H9 (cell line): ENCODE results near the gene NDOR1. TPM values are rescaled to one million over a fixed set of nuclear protein-coding genes. Genes with fewer than 3 reads are reported as not detected.
A peak's percentile ranks its signal among the peaks of the same experiment; 100 is the strongest.

Experiments used
- DNase-seq: peaks from one replicate; pipeline ENCODE4 v3.0.0-alpha.2; 2017
- H2AFZ ChIP-seq: one replicate; pipeline ENCODE4 v1.6.1; 2013; ENCODE audit warnings: mild to moderate bottlenecking, low read length, control low read depth, moderate library complexity
- H2AK5ac ChIP-seq: 2 replicates; pipeline ENCODE4 v1.6.1; 2013; ENCODE audit warnings: low read length, control low read depth, mixed read lengths; ENCODE audit not compliant: insufficient read length
- H2BK120ac ChIP-seq: one replicate; pipeline ENCODE4 v1.6.1; 2013; ENCODE audit warnings: low read depth, mild to moderate bottlenecking, low read length, control low read depth, inconsistent platforms; ENCODE audit not compliant: poor library complexity, severe bottlenecking
- H2BK12ac ChIP-seq: 2 replicates; pipeline ENCODE4 v1.6.1; 2013; ENCODE audit warnings: low read length, control low read depth, mixed read lengths, low read depth; ENCODE audit not compliant: insufficient read length
- H2BK15ac ChIP-seq: 2 replicates; pipeline ENCODE4 v1.6.1; 2013; ENCODE audit warnings: low read depth, low read length, control low read depth
- H2BK20ac ChIP-seq: one replicate; pipeline ENCODE4 v1.6.1; 2013; ENCODE audit warnings: low read depth, mild to moderate bottlenecking, low read length, control low read depth, inconsistent platforms; ENCODE audit not compliant: poor library complexity, severe bottlenecking
- H2BK5ac ChIP-seq: 2 replicates; pipeline ENCODE4 v1.6.1; 2013; ENCODE audit warnings: low read length, control low read depth, mixed read lengths; ENCODE audit not compliant: insufficient read length
- H3K14ac ChIP-seq: 2 replicates; pipeline ENCODE4 v1.6.1; 2013; ENCODE audit warnings: low read length, control low read depth; ENCODE audit not compliant: insufficient read depth
- H3K18ac ChIP-seq: 2 replicates; pipeline ENCODE4 v1.6.1; 2013; ENCODE audit warnings: low read depth, mild to moderate bottlenecking, mixed read lengths, low read length, control low read depth; ENCODE audit not compliant: insufficient read length
- H3K23ac ChIP-seq: 2 replicates; pipeline ENCODE4 v1.6.1; 2013; ENCODE audit warnings: low read length, control low read depth, mixed read lengths, low read depth; ENCODE audit not compliant: insufficient read length
- H3K23me2 ChIP-seq: 2 replicates; pipeline ENCODE4 v1.6.1; 2013; ENCODE audit warnings: low read depth, mild to moderate bottlenecking, mixed read lengths, low read length, control low read depth; ENCODE audit not compliant: insufficient read length, poor library complexity, severe bottlenecking
- H3K27ac ChIP-seq: 2 replicates; pipeline ENCODE4 v1.5.1; 2013; ENCODE audit warnings: low read length, control low read depth, mixed read lengths, low read depth; ENCODE audit not compliant: insufficient read length
- H3K27me3 ChIP-seq: 2 replicates; pipeline ENCODE4 v1.6.1; 2013; ENCODE audit warnings: low read length, control low read depth, inconsistent platforms; ENCODE audit not compliant: insufficient read depth
- H3K4ac ChIP-seq: 2 replicates; pipeline ENCODE4 v1.6.1; 2013; ENCODE audit warnings: low read depth, mild to moderate bottlenecking, control low read depth, inconsistent platforms, low read length, moderate library complexity
- H3K4me1 ChIP-seq: 2 replicates; pipeline ENCODE4 v1.6.1; 2013; ENCODE audit warnings: low read length, control low read depth, inconsistent platforms; ENCODE audit not compliant: insufficient read depth
- H3K4me2 ChIP-seq: 2 replicates; pipeline ENCODE4 v1.6.1; 2013; ENCODE audit warnings: low read length, control low read depth, mixed read lengths; ENCODE audit not compliant: insufficient read length, insufficient read depth
- H3K56ac ChIP-seq: 2 replicates; pipeline ENCODE4 v1.6.1; 2013; ENCODE audit warnings: low read depth, mild to moderate bottlenecking, mixed read lengths, low read length, control low read depth; ENCODE audit not compliant: insufficient read length
- H3K79me1 ChIP-seq: 2 replicates; pipeline ENCODE4 v1.6.1; 2013; ENCODE audit warnings: low read depth, mild to moderate bottlenecking, moderate library complexity, low read length, control low read depth, inconsistent platforms; ENCODE audit not compliant: insufficient read depth, poor library complexity, severe bottlenecking
- H3K79me2 ChIP-seq: 2 replicates; pipeline ENCODE4 v1.6.1; 2013; ENCODE audit warnings: low read length, control low read depth, inconsistent platforms; ENCODE audit not compliant: insufficient read depth
- H3K9ac ChIP-seq: 2 replicates; pipeline ENCODE4 v1.6.1; 2013; ENCODE audit warnings: low read length, control low read depth, mixed read lengths; ENCODE audit not compliant: insufficient read length; ENCODE audit errors: extremely low read depth
- H3K9me3 ChIP-seq: one replicate; pipeline ENCODE4 v1.6.1; 2013; ENCODE audit warnings: low read depth, low read length, inconsistent platforms; ENCODE audit not compliant: control insufficient read depth
- H3T11ph ChIP-seq: one replicate; pipeline ENCODE4 v1.6.1; 2013; ENCODE audit warnings: mild to moderate bottlenecking, low read length, control low read depth, inconsistent platforms
- H4K20me1 ChIP-seq: one replicate; pipeline ENCODE4 v1.6.1; 2013; ENCODE audit not compliant: control insufficient read depth, insufficient read length, insufficient read depth
- H4K5ac ChIP-seq: 2 replicates; pipeline ENCODE4 v1.6.1; 2013; ENCODE audit warnings: low read depth, mild to moderate bottlenecking, mixed read lengths, low read length, control low read depth; ENCODE audit not compliant: insufficient read length
- H4K8ac ChIP-seq: replicated peaks from 2 replicates; pipeline ENCODE4 v1.6.1; 2013; ENCODE audit warnings: low read length, control low read depth, mixed read lengths, low read depth; ENCODE audit not compliant: insufficient read length
- H4K91ac ChIP-seq: 2 replicates; pipeline ENCODE4 v1.6.1; 2013; ENCODE audit warnings: low read depth, mild to moderate bottlenecking, moderate library complexity, mixed read lengths, low read length, control low read depth; ENCODE audit not compliant: insufficient read length
- H3K27ac Mint-ChIP-seq, 3 experiments: 2 replicates in 2 of 3; 3 replicates in 1 of 3; pipeline ENCODE4 v1.8.0; 2020 to 2021; ENCODE audit warnings: mixed read lengths in 3 of 3, mild to moderate bottlenecking in 1 of 3, moderate library complexity in 1 of 3
- H3K27me3 Mint-ChIP-seq: 2 replicates; pipeline ENCODE4 v1.8.0; 2021; ENCODE audit warnings: low read depth, mild to moderate bottlenecking, moderate library complexity, mixed read lengths
- H3K36me3 Mint-ChIP-seq, 3 experiments: 2 replicates in 2 of 3; 3 replicates in 1 of 3; pipeline ENCODE4 v1.8.0; 2020 to 2021; ENCODE audit warnings: low read depth in 3 of 3, mixed read lengths in 3 of 3; ENCODE audit not compliant: insufficient read depth in 1 of 3
- H3K4me1 Mint-ChIP-seq, 2 experiments: 2 replicates each; pipeline ENCODE4 v1.8.0; 2020; ENCODE audit warnings: mixed read lengths in 2 of 2
- H3K4me3 Mint-ChIP-seq, 2 experiments: 2 replicates in 1 of 2; 3 replicates in 1 of 2; pipeline ENCODE4 v1.8.0; 2020 to 2021; ENCODE audit warnings: mild to moderate bottlenecking in 2 of 2, mixed read lengths in 2 of 2, moderate library complexity in 1 of 2
- H3K9me3 Mint-ChIP-seq, 2 experiments: 2 replicates in 1 of 2; 3 replicates in 1 of 2; pipeline ENCODE4 v1.8.0; 2020; ENCODE audit warnings: mild to moderate bottlenecking in 2 of 2, mixed read lengths in 2 of 2, moderate library complexity in 1 of 2
- CTCF ChIP-seq: fragments of 200-600 bp; sonication (generic); conservative IDR thresholded peaks from 3 replicates; pipeline ENCODE4 v1.8.0; 2021; ENCODE audit warnings: antibody characterized with exemption, mild to moderate bottlenecking
- WGBS: extraction: QIAGEN DNeasy Blood & Tissue Kit; methylation state at CpG from one replicate; pipeline ENCODE4 v1.1.7; 2013; ENCODE audit warnings: missing lambda C conversion rate, low lambda C conversion rate, mixed read lengths; ENCODE audit not compliant: insufficient read length; ENCODE audit errors: extremely low coverage; 5-methylcytosine and 5-hydroxymethylcytosine counted together
- total RNA-seq: library from RNA; stranded (reverse); gene quantifications from 2 replicates; pipeline ENCODE4 v1.2.1, GENCODE V29; 2021

The NDOR1 gene
- total RNA-seq, 1 experiment from 2014 or later, result 44.1 TPM

GRCh38 chr9:137235424-137236237 is 30.1 kb downstream of the NDOR1 start:
- peak; percentile 52 for TF ChIP-seq CTCF
- Histone ChIP-seq H3K27me3 (no peaks in the 10 kb centered on the region), H2AK5ac (no peak overlapping the region), H4K20me1 (no peaks in the 10 kb centered on the region), H3K9me3 (no peaks in the 10 kb centered on the region), H3K18ac (no peak overlapping the region), H3K79me1 (no peaks in the 10 kb centered on the region), H4K91ac (no peak overlapping the region), H2BK12ac (no peak overlapping the region), H2BK15ac (no peak overlapping the region), H2BK20ac (no peak overlapping the region), H2AFZ (no peak overlapping the region), H3T11ph (no peak overlapping the region), H3K9ac (no peak overlapping the region), H3K4me2 (no peak overlapping the region), H3K23me2 (no peaks in the 10 kb centered on the region), H3K27ac (no peak overlapping the region), H2BK5ac (no peak overlapping the region), H2BK120ac (no peak overlapping the region), H3K14ac (no peak overlapping the region), H4K5ac (no peak overlapping the region), H4K8ac (no peak overlapping the region), H3K23ac (no peak overlapping the region), H3K4me1 (peaks cover 3% of the 10 kb centered on the region; the same call in 1 of the 2 replicates), H3K79me2 (no peaks in the 10 kb centered on the region), H3K4ac (no peak overlapping the region), H3K56ac (no peak overlapping the region)
- H3K4me3 Mint-ChIP-seq, result no peak overlapping the region
- peaks cover 12 to 20% of the 10 kb centered on the region in 2 experiments for H3K4me1 Mint-ChIP-seq
- H3K27me3 Mint-ChIP-seq, result peaks cover 7% of the 10 kb centered on the region
- peak overlapping the region in 2 of 3 experiments; percentile 34 to 76; a peak in 2 of 7 replicates for H3K27ac Mint-ChIP-seq
- H3K9me3 Mint-ChIP-seq, result no peaks in the 10 kb centered on the region
- no CpG with 5 or more reads among the region's 35 CpGs for WGBS
- peak; percentile 68 for DNase-seq
- peaks cover 0 to 5% (median 0%) of the 10 kb centered on the region in 3 experiments; a peak in 3 of 7 replicates for H3K36me3 Mint-ChIP-seq
